Activated CD4-positive, alpha-beta T cell treated with anti-CD3 and anti-CD28 coated beads, Interleukin-2, amount 10 ng/mL, durations not matched to agents 7 days and 5 days (primary cell): Measurements from ENCODE around the gene DXO. TPM values are rescaled to one million over a fixed set of nuclear protein-coding genes. Genes with fewer than 3 reads are reported as not detected.
"Not testable (repeated sequence)": the region's sequence is repeated elsewhere in the genome, so short reads cannot be mapped to it uniquely, and the experiment has no call there.

ENCODE experiments used
- CTCF ChIA-PET: fragments of 350-600 bp; sonication (Branson Sonifier 250); formaldehyde crosslinking; loops from one replicate; lab custom pipeline; 2021; ENCODE audit warnings: antibody characterized with exemption; lab: Charles Lee
- POLR2A ChIA-PET: fragments of 350-600 bp; sonication (Branson Sonifier 250); formaldehyde crosslinking; loops from one replicate; lab custom pipeline; 2021; ENCODE audit warnings: antibody characterized with exemption; lab: Charles Lee
- DNase-seq: peaks from one replicate; pipeline ENCODE4 v3.0.0-alpha.2; 2020
- H3K27ac Mint-ChIP-seq: one replicate; pipeline ENCODE4 v1.8.0; 2021; ENCODE audit warnings: mild to moderate bottlenecking, moderate library complexity, mixed read lengths
- H3K27me3 Mint-ChIP-seq: one replicate; pipeline ENCODE4 v1.8.0; 2021; ENCODE audit warnings: mixed read lengths
- H3K36me3 Mint-ChIP-seq: one replicate; pipeline ENCODE4 v1.8.0; 2021; ENCODE audit warnings: low read depth, mixed read lengths
- H3K4me1 Mint-ChIP-seq: one replicate; pipeline ENCODE4 v1.8.0; 2021; ENCODE audit warnings: mixed read lengths
- H3K4me3 Mint-ChIP-seq: one replicate; pipeline ENCODE4 v1.8.0; 2021; ENCODE audit warnings: mild to moderate bottlenecking, moderate library complexity, mixed read lengths
- H3K9me3 Mint-ChIP-seq: one replicate; pipeline ENCODE4 v1.8.0; 2021; ENCODE audit warnings: mixed read lengths
- total RNA-seq, 2 experiments: library from RNA; stranded (reverse); gene quantifications; one replicate each; pipeline ENCODE4 v1.2.3, GENCODE V29; 2021

DXO gene
- total RNA-seq, 2 experiments from 2014 or later, result 20.4 to 21.8 TPM

DNA sequence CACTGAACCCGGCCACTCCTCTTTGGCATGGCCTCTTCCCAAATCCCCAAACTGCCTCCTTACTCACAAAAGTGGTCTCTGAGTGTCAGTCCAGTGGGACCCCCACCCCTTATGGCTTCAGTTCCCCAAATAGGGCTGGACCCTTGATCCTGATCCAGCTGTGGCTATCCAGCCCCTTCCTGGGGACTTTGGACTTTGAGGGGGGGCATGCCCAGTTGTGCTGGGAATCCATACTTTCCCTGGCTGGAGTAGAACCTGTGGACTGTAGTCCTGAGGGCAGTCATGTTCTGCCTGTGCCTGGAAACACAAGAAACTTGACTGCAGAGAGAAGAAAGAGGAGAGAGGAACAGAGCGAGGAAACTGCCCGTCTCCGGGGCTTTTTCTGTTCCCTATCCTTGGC lies 32.5 kb upstream of the DXO start:
- CTCF ChIA-PET, POLR2A ChIA-PET: not testable (repeated sequence)

DNA sequence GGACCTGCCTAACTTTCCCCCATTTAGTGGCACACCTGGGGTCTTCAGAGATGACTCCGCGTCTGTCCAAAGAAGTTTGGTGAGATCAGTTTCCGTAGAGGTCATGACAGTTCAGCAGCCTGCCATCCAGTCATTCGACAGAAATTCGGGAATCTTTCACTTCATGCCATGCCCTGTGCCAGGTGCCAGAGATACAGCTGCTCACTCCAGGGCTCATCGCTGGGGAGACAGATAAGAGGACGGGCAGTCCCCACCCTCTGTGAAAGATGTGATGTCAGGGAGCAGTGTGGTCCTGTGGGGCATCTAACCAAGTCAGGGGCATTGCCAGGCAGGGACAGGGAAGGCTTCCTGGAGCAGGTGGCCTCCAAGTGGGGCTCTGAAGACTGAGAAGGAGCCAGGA lies 31.4 kb upstream of the DXO start:
- H3K4me1 Mint-ChIP-seq, H3K36me3 Mint-ChIP-seq, H3K27ac Mint-ChIP-seq, H3K9me3 Mint-ChIP-seq, H3K27me3 Mint-ChIP-seq, POLR2A ChIA-PET, H3K4me3 Mint-ChIP-seq, DNase-seq, CTCF ChIA-PET: not testable (repeated sequence)

More for the DNA sequence above, 32.5 kb upstream of the DXO start:
- not testable (repeated sequence) for H3K27ac Mint-ChIP-seq, H3K4me1 Mint-ChIP-seq, H3K36me3 Mint-ChIP-seq, H3K27me3 Mint-ChIP-seq, DNase-seq, H3K9me3 Mint-ChIP-seq, H3K4me3 Mint-ChIP-seq

DNA sequence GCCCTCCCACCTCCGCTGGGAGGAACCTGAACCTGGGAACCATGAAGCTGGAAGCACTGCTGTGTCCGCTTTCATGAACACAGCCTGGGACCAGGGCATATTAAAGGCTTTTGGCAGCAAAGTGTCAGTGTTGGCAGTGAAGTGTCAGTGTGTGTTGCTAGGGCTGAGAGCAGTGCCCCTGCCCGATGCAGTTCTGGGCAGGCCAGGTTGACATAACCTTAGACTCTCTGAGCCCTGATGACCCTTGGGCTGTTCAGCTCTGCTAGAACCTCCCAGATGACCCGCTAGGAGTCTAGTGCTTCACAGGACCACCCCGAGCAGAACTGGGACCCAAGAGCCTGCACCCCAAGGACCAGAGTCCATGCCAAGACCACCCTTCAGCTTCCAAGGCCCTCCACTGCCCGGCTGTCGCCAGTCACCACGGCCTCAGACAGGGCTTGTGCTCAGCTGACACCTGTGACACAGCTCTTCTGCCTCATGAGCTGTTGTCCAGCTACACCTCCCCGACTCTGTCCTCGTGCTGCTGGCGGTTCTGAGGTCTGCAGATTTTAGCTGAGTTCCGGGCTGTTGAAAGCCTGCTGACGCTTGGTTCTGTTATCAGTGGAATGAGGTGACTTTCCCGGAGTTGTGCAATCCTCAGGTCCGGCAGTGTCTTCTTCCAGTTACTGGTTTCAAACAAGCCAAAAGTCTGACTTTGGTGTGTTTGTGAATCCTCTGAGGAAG lies 30.8 kb upstream of the DXO start:
- H3K4me3 Mint-ChIP-seq, CTCF ChIA-PET, POLR2A ChIA-PET, H3K9me3 Mint-ChIP-seq, H3K4me1 Mint-ChIP-seq, DNase-seq, H3K27ac Mint-ChIP-seq, H3K36me3 Mint-ChIP-seq, H3K27me3 Mint-ChIP-seq: not testable (repeated sequence)

DNA sequence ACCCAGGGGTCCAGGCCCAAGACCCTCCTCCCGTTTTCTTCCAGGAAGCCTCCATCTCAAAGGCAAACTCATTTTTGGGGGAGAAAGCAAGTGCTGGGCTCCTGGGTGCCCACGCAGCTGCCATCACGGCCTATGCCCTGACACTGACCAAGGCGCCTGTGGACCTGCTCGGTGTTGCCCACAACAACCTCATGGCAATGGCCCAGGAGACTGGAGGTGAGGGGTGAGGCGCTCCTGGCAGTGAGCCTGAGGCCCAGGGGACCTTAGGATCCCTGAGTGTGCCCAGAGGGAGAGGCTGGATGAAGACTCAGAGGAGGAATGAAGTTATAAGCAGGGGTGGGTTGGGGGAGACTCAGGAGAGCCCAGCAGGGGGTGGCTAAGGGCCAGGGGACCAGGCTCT lies 24.4 kb upstream of the DXO start:
- DNase-seq, H3K36me3 Mint-ChIP-seq, CTCF ChIA-PET, POLR2A ChIA-PET, H3K4me1 Mint-ChIP-seq, H3K4me3 Mint-ChIP-seq, H3K9me3 Mint-ChIP-seq, H3K27me3 Mint-ChIP-seq: not testable (repeated sequence)
- H3K27ac Mint-ChIP-seq, result peak overlapping the region; percentile 36

DNA sequence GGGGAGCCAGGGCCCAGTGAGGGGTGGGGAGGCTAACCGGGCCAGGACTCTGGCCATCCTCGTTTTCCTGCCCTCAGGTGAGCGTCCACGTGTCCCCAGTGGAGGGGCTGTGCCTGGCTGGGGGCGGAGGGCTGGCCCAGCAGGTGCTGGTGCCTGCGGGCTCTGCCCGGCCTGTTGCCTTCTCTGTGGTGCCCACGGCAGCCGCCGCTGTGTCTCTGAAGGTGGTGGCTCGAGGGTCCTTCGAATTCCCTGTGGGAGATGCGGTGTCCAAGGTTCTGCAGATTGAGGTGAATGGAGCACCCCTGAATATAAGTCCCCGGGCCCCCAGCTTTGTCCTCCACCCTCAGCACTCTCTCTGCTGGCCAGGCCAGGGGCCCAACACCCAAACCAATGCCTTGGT lies 22.5 kb upstream of the DXO start:
- H3K4me3 Mint-ChIP-seq, CTCF ChIA-PET, H3K27ac Mint-ChIP-seq, POLR2A ChIA-PET, H3K36me3 Mint-ChIP-seq, H3K27me3 Mint-ChIP-seq, H3K4me1 Mint-ChIP-seq, H3K9me3 Mint-ChIP-seq: not testable (repeated sequence)
- peak; percentile 3 for DNase-seq

DNA sequence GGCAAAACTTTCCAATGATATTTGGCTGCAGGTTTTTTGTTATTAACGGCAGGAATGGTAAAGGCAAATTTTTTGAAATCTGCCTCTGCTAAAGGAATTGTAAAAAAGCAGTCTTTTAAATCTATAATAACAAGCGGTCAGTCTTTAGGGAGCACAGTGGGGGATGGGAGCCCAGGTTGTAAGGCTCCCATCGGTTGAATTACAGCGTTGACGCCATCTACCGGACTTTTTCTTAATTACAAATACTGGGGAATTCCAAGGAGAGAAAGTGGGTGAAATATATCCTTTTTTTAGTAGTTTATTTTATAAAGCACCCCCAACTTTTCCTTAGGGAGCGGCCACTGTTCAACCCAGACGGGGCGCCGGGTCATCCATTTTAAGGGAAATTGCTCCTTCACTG lies 17.4 kb upstream of the DXO start:
- CTCF ChIA-PET, H3K36me3 Mint-ChIP-seq, DNase-seq, H3K27ac Mint-ChIP-seq, H3K9me3 Mint-ChIP-seq, H3K27me3 Mint-ChIP-seq, POLR2A ChIA-PET, H3K4me3 Mint-ChIP-seq, H3K4me1 Mint-ChIP-seq: not testable (repeated sequence)

DNA sequence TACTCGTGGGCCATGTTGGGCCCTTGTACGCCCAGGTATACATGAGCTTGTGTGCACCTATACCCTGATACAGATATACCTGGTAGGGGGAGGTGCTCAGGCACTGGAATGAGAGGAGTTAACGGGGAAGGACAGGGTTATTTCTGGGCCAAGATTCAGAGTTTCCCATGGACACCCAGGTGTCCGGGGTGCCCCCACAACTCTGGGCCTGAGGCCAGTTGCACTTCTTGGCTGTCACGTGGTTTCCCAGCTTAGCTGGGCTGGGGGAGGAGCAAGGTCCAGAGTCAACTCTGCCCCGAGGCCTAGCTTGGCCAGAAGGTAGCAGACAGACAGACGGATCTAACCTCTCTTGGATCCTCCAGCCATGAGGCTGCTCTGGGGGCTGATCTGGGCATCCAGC lies 9.8 kb upstream of the DXO start, which contains the start of gene C4A:
Gene C4A (plus strand): TSS at position 314 of the 400 bp plus-strand sequence. CDS start 51 bp downstream, at position 365.
- H3K27me3 Mint-ChIP-seq, POLR2A ChIA-PET, CTCF ChIA-PET, H3K27ac Mint-ChIP-seq, H3K4me1 Mint-ChIP-seq, DNase-seq, H3K36me3 Mint-ChIP-seq, H3K4me3 Mint-ChIP-seq, H3K9me3 Mint-ChIP-seq: not testable (repeated sequence)

DNA sequence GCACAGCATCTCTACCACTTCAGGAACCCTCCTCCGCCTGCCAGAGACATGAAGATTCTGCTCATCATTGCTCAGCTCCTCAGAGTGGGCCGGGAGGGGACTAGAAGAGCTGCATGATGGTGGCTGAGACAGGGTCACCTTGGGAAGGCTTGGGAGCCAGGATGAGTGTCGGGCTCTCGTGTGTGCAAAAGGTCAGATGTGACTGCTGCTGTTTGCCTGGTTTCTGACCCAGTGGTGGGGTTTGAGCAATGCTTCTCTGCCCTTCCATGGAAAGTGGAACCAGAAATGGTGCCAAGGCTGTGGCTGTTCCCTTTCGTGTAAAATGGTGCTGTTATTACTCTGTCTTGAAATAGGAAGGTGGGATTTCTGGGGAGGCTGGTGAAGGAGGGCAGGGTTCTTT lies 9.1 kb upstream of the DXO start:
- H3K4me3 Mint-ChIP-seq, H3K9me3 Mint-ChIP-seq, CTCF ChIA-PET, H3K27me3 Mint-ChIP-seq, H3K27ac Mint-ChIP-seq, H3K36me3 Mint-ChIP-seq, DNase-seq, POLR2A ChIA-PET, H3K4me1 Mint-ChIP-seq: not testable (repeated sequence)

DNA sequence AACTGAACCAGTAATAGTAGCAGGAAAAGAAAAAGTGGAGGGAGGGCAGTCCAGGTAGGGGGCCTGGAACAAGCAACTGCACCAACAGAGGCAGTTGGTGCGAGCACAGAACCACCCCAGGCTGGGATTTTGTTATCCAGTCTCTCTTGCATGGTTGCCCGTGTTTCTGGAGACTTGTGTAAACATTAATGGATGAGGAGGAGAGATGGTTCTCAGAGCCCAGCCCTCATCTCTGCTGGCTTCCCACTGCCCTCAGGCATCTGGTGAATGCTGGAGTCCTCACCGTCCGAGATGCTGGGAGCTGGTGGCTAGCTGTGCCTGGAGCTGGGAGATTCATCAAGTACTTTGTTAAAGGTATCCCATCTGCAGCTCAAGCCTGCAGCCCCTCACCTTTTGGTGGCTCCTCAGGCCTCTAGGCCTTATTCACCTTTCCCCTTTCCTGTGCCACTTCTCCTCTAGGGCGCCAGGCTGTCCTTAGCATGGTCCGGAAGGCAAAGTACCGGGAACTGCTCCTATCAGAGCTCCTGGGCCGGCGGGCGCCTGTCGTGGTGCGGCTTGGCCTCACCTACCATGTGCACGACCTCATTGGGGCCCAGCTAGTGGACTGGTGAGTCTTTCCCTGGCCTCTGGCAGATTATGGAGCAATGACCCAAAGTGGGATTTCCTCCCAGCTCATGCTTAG lies 8.4 kb upstream of the DXO start:
- H3K4me1 Mint-ChIP-seq, H3K27me3 Mint-ChIP-seq, H3K36me3 Mint-ChIP-seq, DNase-seq, H3K4me3 Mint-ChIP-seq, POLR2A ChIA-PET, H3K9me3 Mint-ChIP-seq: not testable (repeated sequence)
- CTCF ChIA-PET, result interaction anchor here (1.6 kb wide), 1 partner anchor 10 kb away, joined by 3 read pairs; no protein-coding TSS in a partner anchor
- H3K27ac Mint-ChIP-seq, result peak overlapping the region; percentile 81

DNA sequence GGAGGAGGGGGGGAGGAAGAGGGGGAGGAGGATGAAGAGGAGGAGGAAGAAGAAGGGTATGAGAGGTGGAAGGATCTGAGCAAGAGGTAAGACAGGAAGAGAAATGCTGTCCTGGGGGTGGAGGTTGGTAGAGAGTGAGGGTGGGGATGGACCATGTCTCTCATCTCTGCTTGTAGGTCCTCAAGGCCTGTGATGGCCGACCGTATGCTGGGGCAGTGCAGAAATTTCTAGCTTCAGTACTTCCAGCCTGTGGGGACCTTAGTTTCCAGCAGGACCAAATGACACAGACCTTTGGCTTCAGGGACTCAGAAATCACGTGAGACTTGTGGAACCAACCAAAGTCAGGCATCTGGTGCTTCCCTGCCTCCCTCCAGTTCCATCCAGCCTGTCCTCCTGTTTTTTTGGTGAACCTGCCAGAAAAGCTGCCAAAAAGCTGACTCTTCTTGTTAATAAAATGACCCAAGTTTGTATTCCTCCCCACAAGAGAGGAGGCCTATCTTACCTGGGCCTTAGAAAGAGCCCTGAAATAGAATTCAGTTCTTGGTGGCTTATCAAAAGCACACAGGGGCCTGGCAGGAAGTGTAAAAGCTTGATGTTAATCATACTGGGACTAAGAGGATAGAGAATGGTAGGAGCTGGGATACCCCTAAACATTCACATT lies 7.4 kb upstream of the DXO start:
- peak overlapping the region; percentile 81 for H3K27ac Mint-ChIP-seq
- DNase-seq, result no peak
- no peaks in the 10 kb centered on the region for H3K27me3 Mint-ChIP-seq
- peaks cover 6% of the 10 kb centered on the region for H3K4me1 Mint-ChIP-seq
- H3K36me3 Mint-ChIP-seq, result peaks cover 3% of the 10 kb centered on the region
- ChIA-PET CTCF (interaction anchor here (0.6 to 1.6 kb wide), 2 partner anchors 9 to 67 kb away, joined by 3 read pairs; no protein-coding TSS in a partner anchor), POLR2A (no interaction called here)
- no peak overlapping the region for H3K4me3 Mint-ChIP-seq
- H3K9me3 Mint-ChIP-seq, result peaks cover 3% of the 10 kb centered on the region

DNA sequence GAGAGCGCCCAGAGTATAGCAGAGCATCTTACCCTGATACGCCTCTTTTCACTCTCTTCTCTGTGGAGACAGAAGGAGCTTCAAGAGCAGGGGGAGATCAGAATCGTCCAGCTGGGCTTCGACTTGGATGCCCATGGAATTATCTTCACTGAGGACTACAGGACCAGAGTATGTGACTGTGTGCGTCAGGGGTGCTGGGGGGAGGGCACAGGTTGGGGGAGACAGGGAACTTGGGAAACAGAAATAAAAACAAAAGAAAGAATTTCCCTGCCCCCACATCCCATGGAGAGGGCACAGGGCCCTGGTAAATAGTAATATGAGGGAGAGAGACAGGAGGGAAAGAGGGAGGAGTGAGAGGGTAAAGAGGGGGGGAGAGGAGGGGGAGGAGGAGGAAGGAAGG lies 6.9 kb upstream of the DXO start:
- POLR2A ChIA-PET, result no interaction called here
- CTCF ChIA-PET, result interaction anchor here (0.6 to 1.6 kb wide), 2 partner anchors 8 to 68 kb away, joined by 3 read pairs; no protein-coding TSS in a partner anchor
- Mint-ChIP-seq H3K36me3 (peaks cover 3% of the 10 kb centered on the region), H3K4me3 (no peak overlapping the region), H3K27me3 (no peaks in the 10 kb centered on the region), H3K27ac (peak overlapping the region; percentile 81), H3K9me3 (peaks cover 3% of the 10 kb centered on the region), H3K4me1 (peaks cover 9% of the 10 kb centered on the region)
- DNase-seq, result no peak

DNA sequence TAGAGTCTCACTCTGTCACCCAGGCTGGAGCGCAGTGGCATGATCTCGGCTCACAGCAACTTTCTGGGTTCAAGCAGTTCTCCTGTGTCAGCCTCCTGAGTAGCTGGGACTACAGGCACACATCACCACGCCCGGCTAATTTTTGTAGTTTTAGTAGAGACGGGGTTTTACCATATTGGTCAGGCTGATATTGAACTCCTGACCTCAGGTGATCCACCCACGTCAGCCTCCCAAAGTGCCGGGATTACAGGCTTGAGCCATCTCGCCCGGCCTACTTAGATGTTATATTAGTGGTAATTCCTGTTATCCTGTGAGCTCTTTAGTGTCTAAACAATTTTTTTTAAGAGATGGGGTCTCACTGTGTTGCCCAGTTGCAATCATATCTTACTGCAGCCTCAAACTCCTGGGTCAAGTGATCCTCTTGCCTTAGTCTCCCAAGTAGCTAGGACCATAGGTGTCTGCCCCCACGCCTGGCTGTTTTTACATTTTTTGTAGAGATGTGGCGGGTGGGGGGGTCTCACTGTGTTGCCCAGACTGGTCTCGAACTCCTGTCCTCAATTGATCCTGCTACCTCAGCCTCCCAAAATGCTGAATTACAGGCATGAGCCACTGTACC lies 6.0 kb upstream of the DXO start:
- CTCF ChIA-PET, result no interaction called here
- DNase-seq, result no peak
- peaks cover 3% of the 10 kb centered on the region for H3K9me3 Mint-ChIP-seq
- peaks cover 17% of the 10 kb centered on the region for H3K4me1 Mint-ChIP-seq
- no peaks in the 10 kb centered on the region for H3K27me3 Mint-ChIP-seq
- H3K4me3 Mint-ChIP-seq, result no peak overlapping the region
- no peak overlapping the region for H3K27ac Mint-ChIP-seq
- POLR2A ChIA-PET, result no interaction called here
- peaks cover 5% of the 10 kb centered on the region for H3K36me3 Mint-ChIP-seq

DNA sequence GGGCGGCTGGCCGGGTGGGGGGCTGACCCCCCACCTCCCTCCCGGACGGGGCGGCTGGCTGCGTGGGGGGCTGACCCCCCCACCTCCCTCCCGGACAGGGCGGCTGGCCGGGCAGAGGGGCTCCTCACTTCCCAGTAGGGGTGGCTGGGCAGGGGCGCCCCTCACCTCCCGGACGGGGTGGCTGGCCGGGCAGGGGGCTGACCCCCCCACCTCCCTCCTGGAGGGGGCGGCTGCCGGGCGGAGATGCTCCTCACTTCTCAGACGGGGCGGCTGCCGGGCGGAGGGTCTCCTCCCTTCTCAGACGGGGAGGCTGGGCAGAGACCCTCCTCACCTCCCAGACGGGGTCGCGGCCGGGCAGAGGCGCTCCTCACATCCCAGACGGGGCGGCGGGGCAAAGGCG lies 4.1 kb upstream of the DXO start:
- not testable (repeated sequence) for H3K9me3 Mint-ChIP-seq
- CTCF ChIA-PET, result interaction anchor here (0.7 kb wide), 2 partner anchors 72 to 273 kb away, joined by 3 to 5 read pairs; no protein-coding TSS in a partner anchor

More for the DNA sequence above, 4.1 kb upstream of the DXO start:
- H3K27me3 Mint-ChIP-seq, DNase-seq, H3K27ac Mint-ChIP-seq, POLR2A ChIA-PET, H3K4me3 Mint-ChIP-seq, H3K36me3 Mint-ChIP-seq: not testable (repeated sequence)
- H3K4me1 Mint-ChIP-seq, result peaks cover 30% of the 10 kb centered on the region
